Suppressor macrophage treated with lipopolysaccharide for 1 hour (primary cell): ENCODE results near the gene UNC79.

Experiments
- DNase-seq, 3 donors: peaks; one replicate each; pipeline ENCODE4 v3.0.0-alpha.2; 2020 to 2022

The UNC79 gene

DNA sequence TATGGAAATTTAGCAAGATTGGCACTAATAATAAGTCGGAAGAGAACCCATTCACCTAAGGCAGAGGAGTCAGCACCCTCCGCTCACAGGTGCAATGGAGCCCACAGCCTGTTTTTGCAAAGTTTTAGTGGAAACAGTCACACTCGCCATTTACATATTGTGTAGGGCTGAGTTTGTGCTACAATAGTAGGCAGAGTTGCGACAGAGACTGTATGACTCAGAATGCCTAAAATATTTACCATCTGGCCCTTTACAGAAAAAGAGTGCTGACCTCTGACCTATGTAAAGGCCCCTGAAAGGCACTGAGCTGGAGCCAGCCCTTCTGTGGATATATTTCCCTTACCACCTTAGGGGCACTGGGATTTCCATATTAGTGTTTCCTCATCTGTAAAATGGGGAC, 278.5 kb downstream of the UNC79 start:
- peak; percentile 31 to 45 (median 42) for DNase-seq

DNA sequence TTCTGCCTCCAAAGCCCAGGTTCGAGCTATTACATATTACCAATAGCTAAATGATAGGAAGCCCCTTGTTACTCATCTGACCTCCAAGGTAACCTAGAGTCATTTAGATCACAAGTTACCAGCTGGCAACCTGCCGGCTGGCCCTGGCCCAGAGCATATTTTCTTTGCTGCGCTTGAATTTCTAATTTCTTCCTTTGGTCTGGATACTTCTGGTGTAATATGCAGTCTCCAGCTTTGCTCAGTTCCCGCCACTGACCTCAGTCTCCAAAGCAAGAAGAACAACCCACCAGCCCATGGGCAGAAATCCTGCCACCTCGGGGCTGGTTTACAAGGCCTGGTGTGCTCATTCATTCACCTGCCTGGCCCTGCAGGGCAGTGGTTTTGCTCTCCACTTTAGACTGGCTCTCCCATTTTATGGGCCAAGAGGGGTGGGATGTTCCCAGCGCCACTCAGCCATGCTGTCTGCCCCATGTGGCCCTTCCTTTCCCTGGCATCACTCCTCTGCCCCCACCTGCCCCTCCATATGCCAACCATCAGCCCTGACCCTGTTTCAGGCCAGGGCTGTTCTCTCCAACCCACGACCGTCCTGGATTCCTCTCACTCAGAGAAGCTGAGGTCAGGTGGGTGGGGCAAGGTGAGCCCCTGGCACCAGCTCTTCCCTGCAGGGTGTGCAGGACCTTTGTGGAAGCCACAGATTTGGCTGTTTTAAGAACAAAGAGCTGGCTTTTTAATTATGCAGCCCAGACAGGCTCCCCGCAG, 281.5 kb downstream of the UNC79 start:
- DNase-seq: no peak

DNA sequence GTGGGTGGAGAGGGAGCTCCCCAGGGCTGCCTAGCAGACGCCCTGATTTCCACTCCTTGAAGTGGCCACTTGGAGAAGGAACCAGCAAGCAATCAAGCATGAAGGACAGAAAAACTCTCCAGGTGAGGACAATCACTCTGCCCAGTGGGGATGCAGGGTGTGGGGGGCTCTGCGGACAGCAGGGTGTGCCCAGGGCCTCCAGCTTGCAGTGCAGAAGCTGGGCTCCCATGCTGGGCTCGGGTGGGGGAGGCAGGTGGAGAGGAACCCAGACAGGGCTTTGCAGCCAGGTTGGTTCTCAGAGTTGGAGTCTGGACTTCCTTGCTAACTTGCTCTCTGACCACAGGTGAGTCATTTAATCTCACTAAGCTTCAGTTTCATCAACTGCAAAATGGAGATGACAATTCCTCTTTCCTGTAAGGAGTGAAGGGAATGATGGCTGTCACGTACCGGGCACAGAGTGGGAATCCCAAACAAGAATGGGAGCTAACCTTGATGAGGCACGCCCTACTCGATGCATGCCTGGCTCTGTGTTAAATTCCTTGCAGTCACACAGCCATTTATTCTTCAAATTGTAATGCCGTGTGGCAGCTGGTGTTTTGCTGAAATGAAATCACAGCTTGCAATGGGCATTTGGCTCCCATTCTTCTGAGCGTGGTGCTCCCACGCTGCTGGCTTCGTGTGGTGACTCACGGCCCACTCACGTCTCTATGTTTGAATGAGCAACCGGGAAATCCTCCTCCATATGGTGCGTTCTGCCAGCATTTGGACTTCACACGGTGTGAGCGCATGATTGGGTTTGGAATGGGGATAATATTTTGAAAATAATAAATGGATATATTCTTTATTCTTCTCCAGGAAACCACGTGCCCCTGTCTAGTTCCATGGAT, 282.3 kb downstream of the UNC79 start:
- DNase-seq: peak in 2 of 3 donors; percentile 5 to 7

DNA sequence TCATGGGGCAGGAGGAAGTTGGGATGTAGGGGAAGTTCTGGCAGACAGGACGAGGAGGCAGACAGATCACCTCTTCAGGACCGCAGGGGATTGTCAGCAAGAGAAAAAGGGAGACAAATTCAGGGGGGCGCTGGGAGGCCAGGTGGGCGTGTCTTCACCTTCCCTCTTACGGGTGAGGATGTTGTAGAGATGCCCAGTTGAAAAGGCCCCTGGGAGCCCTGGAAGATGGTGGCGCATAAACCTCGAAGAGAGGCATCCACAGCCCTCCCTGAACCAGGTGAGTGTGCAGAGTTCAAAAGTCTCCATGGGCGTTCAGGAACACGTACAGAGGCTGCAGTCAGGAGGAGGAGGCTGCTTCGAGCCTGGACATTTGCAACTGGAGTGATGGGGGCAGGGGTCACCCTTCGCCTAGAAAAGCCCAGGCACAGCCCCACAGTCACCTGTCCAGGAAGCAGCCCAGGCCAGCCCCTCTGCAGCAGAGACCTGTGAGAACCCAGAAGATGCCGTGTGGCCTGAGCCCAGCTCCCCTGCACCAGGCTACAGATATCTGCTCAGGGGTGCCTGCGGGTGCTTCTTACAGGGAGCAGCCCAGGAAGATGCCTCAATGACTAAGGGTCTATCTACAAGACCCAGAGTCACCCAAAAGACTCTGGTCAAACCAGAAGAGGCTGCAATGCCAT, 283.1 kb downstream of the UNC79 start:
- DNase-seq: no peak

DNA sequence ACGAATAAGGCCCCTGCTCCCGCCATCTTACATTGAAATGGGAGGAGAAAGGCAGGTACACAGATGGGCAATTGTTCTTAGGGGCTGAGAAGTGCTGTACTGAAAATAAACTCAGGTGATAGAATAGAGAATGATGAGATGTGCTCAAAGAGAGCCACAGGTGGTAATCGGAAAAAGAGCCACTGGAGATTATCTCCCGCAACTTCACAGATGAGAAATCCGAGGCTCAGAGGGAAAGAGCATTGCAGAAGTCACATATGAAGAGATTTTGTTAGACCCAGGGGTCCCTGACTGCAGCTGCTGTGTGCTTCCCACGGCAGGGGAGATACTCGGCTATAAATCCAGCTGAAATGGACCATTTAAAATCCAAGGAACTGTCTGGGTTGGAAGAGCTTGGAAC, 283.9 kb downstream of the UNC79 start:
- no peak for DNase-seq

DNA sequence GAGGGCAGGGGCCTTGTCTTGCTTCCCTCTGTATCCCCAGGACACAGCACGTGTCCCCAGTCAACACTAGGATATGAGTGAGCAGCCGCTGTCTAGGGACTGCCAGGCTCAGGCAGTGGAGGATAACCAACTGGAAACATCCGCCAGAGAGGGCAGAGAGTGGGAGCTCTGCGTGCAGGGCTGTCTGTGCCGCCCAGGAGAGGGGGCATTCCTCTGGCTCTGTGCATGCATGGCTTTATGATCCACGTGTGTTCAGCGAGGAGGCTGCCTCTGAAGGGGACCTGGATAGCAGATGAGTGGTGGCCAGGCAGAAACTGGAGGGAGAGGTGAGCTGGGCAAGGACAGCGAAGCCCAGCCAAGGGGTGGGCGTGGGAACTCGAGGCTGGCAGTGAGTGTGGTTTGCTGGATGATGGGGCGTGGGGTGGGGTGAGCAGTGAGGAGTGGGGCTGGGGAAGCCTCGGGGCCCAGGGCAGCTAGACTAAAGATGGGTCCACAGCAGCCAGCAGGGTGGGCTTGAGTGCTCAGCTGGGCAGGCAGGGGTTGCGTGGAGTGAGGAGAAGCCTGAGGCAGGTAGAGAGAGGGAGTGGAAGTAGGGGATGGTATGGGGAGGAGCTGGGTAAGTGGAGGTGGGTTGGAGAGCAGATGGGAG, 284.7 kb downstream of the UNC79 start:
- DNase-seq: no peak

DNA sequence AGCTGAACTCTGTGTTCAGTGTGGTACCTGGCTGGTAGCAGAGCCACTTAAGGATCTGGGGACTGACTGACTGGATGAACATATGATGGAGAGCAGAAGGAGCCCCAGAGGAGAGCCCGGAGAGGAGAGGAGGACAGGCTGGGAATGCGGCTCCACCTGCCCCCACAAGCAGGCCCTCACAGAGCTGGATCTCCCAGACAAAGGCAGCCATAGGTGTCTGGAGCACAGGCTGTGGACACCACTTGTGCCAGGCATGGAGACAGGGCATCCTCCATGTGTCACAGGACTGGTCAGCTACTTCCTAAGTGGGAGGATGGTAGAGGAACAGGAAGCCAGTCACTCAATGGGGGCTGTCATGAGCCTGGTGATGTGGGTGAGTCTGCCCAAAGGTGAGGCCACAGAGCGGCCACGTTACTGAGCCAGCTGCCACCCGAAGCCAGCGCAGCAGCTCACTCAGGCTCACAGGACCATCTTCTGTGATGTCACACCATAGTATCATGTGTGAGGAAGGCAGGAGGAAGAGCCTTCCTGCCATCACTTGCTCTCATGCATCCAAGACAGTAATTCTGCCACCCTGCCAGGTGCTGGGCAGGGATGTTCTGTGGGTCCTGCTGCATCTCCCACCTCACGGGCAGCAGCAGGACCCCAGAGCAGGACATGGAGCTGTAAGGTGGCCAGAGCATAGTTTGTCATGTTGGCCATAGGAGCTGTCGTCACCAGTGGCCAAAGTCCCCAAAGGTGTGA, 285.4 kb downstream of the UNC79 start:
- peak; percentile 15 to 23 (median 22) for DNase-seq

DNA sequence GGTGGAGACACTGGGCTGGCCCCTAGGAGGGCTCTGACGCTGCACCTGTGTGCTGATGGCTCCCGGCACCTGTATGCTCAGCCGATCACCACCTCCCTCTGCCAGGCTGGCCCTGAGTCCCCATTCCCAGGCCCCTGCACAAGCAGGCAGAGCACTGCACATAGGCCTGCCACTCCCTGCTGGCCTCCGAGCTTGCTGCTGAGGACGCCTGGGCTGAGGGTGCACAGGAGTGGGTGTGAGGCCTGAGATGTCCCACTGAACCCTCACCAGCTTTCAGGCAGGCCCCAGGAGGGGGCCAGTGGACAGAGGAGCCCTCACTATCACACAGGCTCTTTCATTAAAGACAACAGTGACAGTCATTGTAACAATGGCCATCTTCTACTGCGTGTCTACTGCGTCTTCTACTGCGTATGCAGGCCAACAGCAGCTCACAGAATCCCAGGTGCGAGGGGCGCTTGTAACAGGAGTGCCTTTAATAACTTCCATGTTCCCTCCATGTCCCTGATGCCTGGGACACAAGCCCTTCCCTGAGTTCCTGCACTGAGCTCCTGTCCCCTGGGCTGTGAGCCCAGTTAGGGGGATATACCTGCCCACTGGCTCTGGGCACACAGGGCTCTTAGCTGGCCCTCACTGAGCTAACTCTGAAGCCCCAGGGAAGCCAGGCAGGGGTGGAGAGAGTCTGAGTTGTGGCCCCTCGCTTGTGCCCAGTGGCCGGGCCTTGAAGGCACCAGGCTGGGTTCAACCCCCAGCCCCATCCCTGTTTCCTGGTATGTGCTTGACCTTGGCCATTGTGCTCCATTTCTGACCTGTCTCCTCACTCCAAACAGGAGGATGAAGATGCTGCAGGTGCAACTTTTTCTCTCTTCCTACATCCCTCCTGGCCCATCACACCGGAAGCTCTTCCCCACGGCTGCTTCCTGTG, 286.3 kb downstream of the UNC79 start:
- no peak for DNase-seq

DNA sequence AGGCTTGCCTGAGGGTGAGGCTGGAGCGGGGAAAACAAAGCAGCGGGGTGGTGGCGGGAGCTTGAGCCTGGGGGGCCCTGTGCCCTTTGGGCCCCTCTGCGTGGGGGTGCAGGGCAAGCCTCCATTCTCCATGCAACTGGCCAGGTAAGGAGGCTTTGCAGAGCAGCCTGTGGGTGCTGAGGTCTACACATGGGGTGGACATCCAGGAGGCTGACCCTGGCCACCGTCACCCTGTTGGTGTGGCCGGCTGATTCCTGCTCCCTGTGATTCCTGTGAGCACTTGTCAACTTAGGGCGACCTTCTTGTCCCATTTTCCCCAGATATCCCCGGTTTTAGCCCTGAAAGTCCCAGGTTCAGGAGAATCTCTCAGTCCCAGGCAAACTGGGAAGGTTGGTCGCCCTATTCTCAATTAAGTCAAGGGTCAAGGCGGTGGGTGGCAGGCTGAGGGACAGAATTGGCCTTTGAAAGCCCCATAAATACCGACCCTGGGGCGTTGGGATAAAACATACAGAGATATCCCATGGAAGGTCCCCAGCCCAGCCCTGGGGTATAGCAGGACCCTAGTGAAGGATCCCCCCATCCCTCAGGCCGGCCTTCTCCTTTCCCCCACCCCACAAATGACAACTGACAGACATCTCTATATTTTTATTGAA, 287.1 kb downstream of the UNC79 start:
- DNase-seq: no peak

DNA sequence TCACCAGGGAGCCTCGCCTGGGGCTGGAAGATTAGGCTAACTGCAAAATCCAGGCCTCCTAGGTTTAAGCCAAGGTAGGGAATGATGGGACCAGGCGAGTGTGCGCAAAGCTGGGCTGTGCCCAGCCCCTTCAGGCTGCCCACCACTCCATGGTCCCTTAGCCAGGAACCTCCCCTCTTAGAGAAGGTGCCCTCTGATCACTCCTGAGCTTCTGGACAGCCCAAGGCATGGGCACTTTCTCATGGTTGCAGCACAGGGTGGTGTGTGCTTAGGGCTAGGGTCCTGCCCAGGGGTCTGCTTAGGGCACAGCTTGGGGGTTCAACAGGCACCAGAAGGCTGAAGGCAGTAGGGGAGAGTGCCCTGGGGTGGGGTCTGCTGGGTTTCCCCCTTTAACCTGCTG, 288.5 kb downstream of the UNC79 start:
- DNase-seq: no peak

DNA sequence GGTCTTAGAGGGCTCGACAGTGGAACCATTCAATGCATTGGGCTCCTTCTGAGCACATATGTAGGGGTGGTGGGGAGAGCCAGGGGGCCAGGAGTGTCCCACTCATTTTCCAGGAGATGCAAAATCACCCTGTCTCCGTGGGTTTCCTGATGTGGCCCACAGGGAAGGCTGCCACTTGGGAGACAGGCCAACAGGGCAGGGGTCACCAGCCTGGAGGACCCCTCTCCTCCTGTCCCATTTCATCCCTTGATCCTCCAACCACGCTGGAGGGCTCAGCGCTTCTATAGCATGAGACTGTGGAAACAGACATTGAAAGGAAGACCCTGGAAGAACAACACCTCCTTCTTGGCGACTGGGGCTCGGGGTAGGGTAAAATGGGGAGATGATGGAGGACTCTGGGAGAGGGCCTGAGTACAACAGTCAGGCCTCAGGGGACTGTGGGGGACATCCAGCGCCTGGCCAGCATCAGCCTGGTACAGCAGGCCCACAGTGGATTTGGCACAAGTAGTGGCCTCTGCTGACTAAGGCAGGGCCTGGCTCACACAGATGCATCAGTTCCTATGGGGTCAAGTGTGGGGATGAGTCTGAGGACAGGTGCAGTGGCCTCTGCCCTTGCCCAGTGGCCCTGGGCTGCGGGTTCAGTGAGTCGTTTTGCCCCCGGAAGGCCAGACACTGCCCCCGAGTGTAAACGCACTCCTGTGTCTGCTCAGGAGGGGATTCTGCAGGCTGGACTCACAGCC, 289.5 kb downstream of the UNC79 start:
- DNase-seq: no peak

DNA sequence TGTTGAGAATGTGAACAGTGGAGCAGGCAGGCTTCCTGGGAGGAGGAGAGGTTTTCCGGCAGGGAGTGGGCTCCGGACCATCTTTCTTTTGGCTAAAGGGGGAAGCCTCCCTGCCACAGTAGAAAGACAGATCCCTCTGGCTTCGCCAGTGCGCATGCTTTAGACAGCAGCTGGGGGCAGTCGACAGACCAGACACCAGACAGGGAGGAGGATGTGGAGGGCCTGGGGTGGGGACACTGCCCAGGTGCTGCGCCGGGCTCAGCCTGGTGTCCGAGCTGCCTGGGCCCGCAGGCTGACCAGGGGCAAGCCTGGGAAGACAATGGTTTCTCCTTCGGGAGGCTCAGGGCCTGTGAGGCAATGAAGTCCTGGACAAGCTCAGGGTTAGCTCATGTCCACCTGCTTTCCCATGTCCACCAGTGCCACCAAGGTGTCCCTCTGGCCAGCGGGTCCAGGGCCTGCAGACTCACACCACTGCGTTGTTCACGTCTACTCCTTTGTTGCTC, 290.3 kb downstream of the UNC79 start:
- no peak for DNase-seq

DNA sequence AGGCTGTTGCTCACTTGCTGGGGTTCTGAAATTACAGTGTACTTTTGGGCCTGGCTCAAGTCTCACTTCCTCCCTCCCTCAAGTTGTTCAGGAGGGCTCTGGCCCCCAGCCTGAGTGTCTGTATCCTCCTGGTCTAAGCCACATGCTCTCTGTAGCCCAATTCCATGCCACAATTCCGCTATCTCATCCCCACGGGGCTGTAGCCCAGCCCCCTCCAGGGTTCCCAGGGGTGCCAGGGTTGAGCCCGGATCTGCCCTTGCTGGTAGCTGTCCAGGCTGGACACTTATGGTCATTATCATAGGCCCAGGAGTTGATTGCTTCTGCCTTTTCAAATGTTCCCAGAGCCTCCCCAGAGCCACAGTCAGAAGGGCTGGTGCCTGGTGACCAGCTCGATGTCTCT, 292.3 kb downstream of the UNC79 start:
- DNase-seq: no peak

DNA sequence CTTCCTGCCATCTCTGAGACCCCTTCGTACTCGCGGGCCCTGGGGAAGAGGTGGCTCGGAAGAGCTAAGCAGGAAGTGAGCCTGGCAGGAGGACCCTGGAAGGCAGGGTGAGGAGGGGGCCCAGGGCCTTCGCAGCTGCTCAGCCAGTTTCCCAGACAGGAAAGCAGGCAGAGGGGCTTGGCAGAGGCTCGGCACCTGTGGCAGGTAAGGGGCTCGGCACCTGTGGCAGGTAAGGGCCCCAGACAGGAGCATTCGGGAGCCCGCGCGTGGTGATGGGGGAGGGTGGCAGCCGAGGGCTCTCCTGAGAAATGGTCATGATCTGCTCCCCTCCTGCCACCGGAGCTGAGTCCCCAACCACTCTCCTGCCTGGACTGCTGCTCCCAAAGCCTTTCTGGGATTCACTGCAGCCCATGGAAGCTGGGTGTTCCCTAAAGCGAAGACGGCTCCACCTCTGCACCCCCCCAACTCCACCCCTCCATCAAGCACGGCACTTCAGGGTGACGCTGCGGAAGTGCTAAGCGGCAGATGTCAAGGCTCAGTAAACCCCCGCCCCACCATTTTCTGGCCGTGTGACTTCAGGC, 294.4 kb downstream of the UNC79 start:
- no peak for DNase-seq

DNA sequence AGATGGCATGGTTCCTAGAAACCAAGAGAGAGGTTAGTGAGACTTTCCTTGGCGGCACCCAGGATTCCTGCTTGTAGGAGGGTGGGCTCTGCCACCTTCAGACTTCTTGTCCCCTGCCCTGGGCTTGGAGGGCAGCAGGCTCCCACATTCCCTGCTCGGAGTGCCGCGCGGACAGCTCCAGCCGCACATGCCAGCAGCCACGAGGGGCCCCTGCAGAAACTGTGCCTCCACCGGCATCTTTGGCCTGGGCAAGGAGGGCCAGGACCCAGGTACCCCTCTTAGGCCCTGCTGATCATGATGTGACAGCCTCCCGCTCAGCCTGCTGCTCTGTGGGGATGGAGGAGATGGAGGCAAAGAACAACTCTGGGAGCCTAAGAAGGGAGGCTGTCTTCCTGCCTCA, 295.3 kb downstream of the UNC79 start:
- DNase-seq: no peak

DNA sequence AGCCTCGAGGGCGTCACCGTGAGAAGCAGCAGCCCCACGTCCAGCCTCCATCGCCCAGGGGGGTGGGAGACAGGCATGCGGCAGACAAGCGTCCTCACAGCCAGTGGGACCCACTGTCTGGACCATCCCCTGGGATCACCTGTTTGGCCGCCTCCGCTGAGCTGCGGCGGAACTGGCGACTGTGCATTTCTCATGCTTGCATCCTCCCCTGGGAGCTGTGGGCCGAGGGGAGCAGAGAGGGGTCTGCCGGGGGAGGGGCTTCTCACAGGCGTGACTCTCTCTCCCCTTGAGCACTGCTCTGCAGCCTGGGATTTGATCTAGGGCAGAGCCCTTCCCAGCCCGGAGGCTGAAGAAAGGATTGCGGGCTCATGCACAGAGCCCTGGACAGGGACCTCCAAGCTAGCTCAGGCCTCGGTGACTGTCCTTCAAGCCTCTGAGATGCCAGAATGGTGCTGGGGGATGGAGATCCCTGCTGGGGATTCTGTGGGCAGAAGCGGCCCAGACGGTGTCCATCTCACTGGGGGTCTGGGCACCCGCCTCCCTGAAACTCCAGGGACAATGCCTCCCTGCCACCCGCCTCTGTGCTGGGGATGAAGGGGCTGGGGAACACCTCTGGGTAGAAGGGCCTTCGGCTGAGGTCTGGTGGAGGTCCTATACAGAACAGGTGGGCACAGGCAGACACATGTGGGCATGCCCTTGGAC, 296.5 kb downstream of the UNC79 start:
- DNase-seq: no peak

DNA sequence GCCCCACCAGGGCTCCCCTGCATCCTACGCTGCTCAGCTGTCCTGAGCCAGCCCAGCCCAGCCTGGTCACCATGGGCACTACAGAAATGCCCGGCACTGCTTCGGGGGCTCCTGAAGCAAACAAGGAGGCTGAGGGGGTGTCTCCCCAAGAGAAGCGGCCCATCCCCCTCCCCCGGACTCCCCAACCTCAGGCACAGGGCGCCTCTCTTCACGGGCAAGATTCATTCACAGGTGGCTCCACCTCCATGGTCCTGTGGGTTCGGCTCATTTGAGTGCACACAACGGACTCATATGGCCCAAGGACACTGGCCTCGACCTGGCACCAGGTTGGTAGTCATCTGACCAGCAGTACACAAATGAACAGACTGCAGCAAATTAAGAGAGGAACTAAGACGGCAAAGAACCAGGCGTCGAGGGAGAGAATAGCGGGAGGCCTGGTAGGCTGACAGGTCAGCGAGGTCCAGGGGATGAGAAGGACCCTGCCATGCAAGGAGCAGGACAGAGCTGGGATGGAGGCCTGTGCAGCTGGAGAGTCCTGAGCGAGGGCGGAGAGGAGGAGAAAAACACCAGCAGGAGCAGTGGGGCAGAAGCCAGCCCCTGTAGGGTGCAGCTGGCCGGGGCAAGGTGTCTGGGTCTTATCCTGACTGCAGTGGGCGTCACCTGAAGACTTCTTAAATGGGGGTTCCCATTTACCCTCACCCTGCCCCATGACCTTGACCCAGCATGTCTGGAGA, 297.3 kb downstream of the UNC79 start:
- DNase-seq: no peak

DNA sequence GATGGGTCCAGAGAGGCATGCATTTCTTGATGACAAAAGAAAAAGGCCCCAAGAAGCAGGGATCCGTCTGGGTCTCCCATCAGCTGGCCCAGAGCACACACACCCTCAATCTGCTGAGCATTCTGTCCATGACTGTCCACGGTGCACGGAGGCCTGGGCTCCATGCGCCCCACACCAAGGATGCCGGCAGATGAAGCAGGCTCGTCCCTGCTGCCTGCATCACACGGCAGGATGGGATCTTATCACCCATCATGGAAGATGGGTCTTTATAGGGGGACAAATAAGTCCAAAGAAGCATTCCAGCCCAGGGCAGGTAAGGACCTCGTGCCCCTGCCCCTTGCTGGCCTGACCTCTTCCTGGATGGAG, 297.9 kb downstream of the UNC79 start:
- no peak for DNase-seq
